HepG2 (cell line): ENCODE measurements around the gene SCFD2.

Experiments
- ASH2L ChIP-seq: fragments of 300-600, 200-600 bp; sonication (generic); IDR thresholded peaks from 2 replicates; pipeline ENCODE4 v1.7.0; 2017; ENCODE audit warnings: low read depth, mild to moderate bottlenecking, moderate library complexity, mixed read lengths, low read length; ENCODE audit not compliant: insufficient read length
- CBX5 ChIP-seq: sonication (generic); formaldehyde crosslinking; IDR thresholded peaks from 2 replicates; pipeline ENCODE4 v1.4.0; 2020; ENCODE audit warnings: missing genetic modification reagents, borderline replicate concordance
- CEBPB ChIP-seq: IDR thresholded peaks from 2 replicates; pipeline ENCODE4 v1.6.1; 2011; ENCODE audit warnings: low read depth, low read length, improper control_type of control experiment, borderline replicate concordance
- SALL1 ChIP-seq: sonication (generic); formaldehyde crosslinking; IDR thresholded peaks from 2 replicates; pipeline ENCODE4 v1.8.0; 2022; ENCODE audit warnings: mild to moderate bottlenecking, missing genetic modification reagents
- TAF1 ChIP-seq: sonication (generic); formaldehyde crosslinking; IDR thresholded peaks from 2 replicates; pipeline ENCODE4 v1.4.0; 2020; ENCODE audit warnings: missing genetic modification reagents

DNA sequence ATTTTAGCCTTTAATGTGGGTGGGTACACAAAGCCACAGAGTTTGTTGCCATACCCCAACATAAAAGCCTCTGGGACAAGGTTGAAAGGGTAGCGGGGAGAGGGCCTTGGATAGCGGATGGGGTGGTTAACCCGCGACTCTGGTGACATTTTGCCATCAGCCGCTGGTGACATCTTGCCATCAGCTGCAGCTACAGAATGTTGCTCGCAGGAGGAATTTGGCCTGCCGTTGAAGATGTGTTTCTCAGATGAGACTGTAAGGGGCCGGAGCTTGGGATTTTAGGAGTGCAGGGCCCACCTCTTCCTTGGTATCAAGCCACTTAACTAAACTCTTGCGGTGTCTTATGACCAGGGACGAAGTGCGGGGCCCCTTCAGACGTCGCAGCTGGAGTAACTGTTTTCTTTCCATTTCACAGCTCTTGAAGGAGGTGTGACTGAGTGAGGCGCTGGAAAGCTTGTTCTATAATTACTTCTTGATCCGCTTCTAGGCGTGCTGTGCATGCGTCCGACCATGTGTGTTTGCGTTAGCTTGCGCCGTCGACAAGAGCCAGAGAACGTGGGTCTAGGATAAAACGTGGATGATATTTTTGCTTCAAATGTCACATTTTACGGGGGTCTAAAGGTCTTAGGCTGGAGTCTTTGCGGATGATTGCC is 504.6 kb downstream of the SCFD2 start:
- TF ChIP-seq TAF1 (no peak), CEBPB (no peak), SALL1 (CRISPR knock-in tag) (no peak), ASH2L (no peak), CBX5 (CRISPR knock-in tag) (no peak)
